A673 (cell line): ENCODE measurements around the gene ALKBH3. TPM values are rescaled to one million over a fixed set of nuclear protein-coding genes. Genes with fewer than 3 reads are reported as not detected.

Source experiments
- BruUV-seq: library from RNA; stranded (reverse); fragments of 400-500 nt; replicated peaks from 2 replicates; lab custom pipeline; 2021; lab: Mats Ljungman, UMichigan
- CTCF ChIA-PET: fragments of 300-600 bp; sonication (Branson Sonifier 250); formaldehyde crosslinking; loops from one replicate; lab custom pipeline; 2022; ENCODE audit warnings: antibody characterized with exemption; lab: Charles Lee
- POLR2A ChIA-PET: fragments of 300-600 bp; sonication (Branson Sonifier 250); formaldehyde crosslinking; loops from one replicate; lab custom pipeline; 2022; ENCODE audit warnings: antibody characterized with exemption; ENCODE audit not compliant: low non-redundant PET; lab: Charles Lee
- DNase-seq: peaks from one replicate; pipeline ENCODE4 v3.0.0-alpha.2; 2015; ENCODE audit warnings: low spot score
- H3K27ac ChIP-seq: fragments of 200-600 bp; sonication (generic); 2 replicates; pipeline ENCODE4 v1.5.1; 2016; ENCODE audit warnings: mixed run types, low read depth, mild to moderate bottlenecking, mixed read lengths, antibody characterized with exemption, low read length; ENCODE audit not compliant: poor library complexity, severe bottlenecking
- H3K27me3 ChIP-seq: fragments of 200-600 bp; sonication (generic); replicated peaks from 2 replicates; pipeline ENCODE4 v1.6.1; 2017; ENCODE audit warnings: mixed run types, low read depth, mild to moderate bottlenecking, mixed read lengths, antibody characterized with exemption, low read length; ENCODE audit not compliant: insufficient read depth, poor library complexity
- H3K36me3 ChIP-seq: fragments of 200-600 bp; sonication (generic); 2 replicates; pipeline ENCODE4 v1.6.1; 2016; ENCODE audit warnings: mixed run types, mild to moderate bottlenecking, mixed read lengths, antibody characterized with exemption, low read length; ENCODE audit not compliant: insufficient read depth, poor library complexity, severe bottlenecking
- H3K4me1 ChIP-seq: fragments of 200-600 bp; sonication (generic); 2 replicates; pipeline ENCODE4 v1.6.1; 2017; ENCODE audit warnings: mixed run types, mild to moderate bottlenecking, mixed read lengths, antibody characterized with exemption, low read length; ENCODE audit not compliant: insufficient read depth, poor library complexity, severe bottlenecking
- H3K4me3 ChIP-seq: fragments of 200-600 bp; sonication (generic); 2 replicates; pipeline ENCODE4 v1.5.1; 2016; ENCODE audit warnings: low read depth, mixed run types, mild to moderate bottlenecking, mixed read lengths, low read length; ENCODE audit not compliant: poor library complexity, severe bottlenecking
- H3K9me3 ChIP-seq: fragments of 200-600 bp; sonication (generic); 2 replicates; pipeline ENCODE4 v1.6.1; 2016; ENCODE audit warnings: mixed run types, low read depth, mild to moderate bottlenecking, mixed read lengths, antibody characterized with exemption, low read length; ENCODE audit not compliant: poor library complexity, severe bottlenecking
- CTCF ChIP-seq: fragments of 300-800, 200-600 bp; sonication (generic); conservative IDR thresholded peaks from 2 replicates; pipeline ENCODE4 v1.5.1; 2017; ENCODE audit warnings: low read depth, mild to moderate bottlenecking, antibody characterized with exemption, low read length, moderate library complexity, mixed read lengths
- EZH2 ChIP-seq: fragments of 200-600 bp; sonication (generic); IDR thresholded peaks from 2 replicates; pipeline ENCODE4 v1.6.1; 2017; ENCODE audit warnings: borderline replicate concordance, low read depth, mild to moderate bottlenecking, mixed read lengths, antibody characterized with exemption, low read length; ENCODE audit not compliant: poor library complexity, severe bottlenecking
- intact Hi-C: fragments of 100-400 bp; cut with micrococcal nuclease; formaldehyde crosslinking; loops from one replicate; pipeline ENCODE4 v1.10.0; 2022; ENCODE audit not compliant: unreplicated experiment
- total RNA-seq: library from RNA; stranded (reverse); gene quantifications from 2 replicates; pipeline ENCODE4 v1.2.3, GENCODE V29; 2021

ALKBH3 gene
- total RNA-seq, 1 experiment from 2014 or later, result 96.6 TPM

GRCh38 chr11:43936076-43936475 is 55.4 kb downstream of the ALKBH3 start:
- Histone ChIP-seq H3K9me3 (no peaks in the 10 kb centered on the region), H3K36me3 (no peaks in the 10 kb centered on the region), H3K4me1 (peaks cover 10% of the 10 kb centered on the region), H3K4me3 (no peak overlapping the region), H3K27me3 (peaks cover under 1% of the 10 kb centered on the region), H3K27ac (no peak overlapping the region)
- DNase-seq, result no peak
- ChIA-PET CTCF (no interaction called here), POLR2A (no interaction called here)
- TF ChIP-seq CTCF, result no peak
- no peak for TF ChIP-seq EZH2
- BruUV-seq, result no TSS peak
- intact Hi-C loops, result no loop called here

- intact Hi-C loops, result no loop called here
- no peaks in the 10 kb centered on the region for H3K9me3 ChIP-seq
- CTCF ChIA-PET, result no interaction called here
- H3K27me3 ChIP-seq, result peaks cover 10% of the 10 kb centered on the region
- H3K27ac ChIP-seq, result no peak overlapping the region
- no peak for DNase-seq
- BruUV-seq, result no TSS peak
- peak; percentile 31 for TF ChIP-seq CTCF
- TF ChIP-seq EZH2, result no peak
- H3K4me1 ChIP-seq, result peaks cover 17% of the 10 kb centered on the region
- no peak overlapping the region for H3K4me3 ChIP-seq
- no peaks in the 10 kb centered on the region for H3K36me3 ChIP-seq
- POLR2A ChIA-PET, result no interaction called here
Observed at GRCh38 chr11:43937434-43938411, 57.1 kb downstream of the ALKBH3 start.

GRCh38 chr11:43941257-43941994 is 60.8 kb downstream of the ALKBH3 start:
- Histone ChIP-seq H3K9me3 (no peaks in the 10 kb centered on the region), H3K4me3 (peak overlapping the region; percentile 60), H3K4me1 (peaks cover 21% of the 10 kb centered on the region), H3K27me3 (peaks cover 47% of the 10 kb centered on the region), H3K27ac (no peak overlapping the region), H3K36me3 (no peaks in the 10 kb centered on the region)
- ChIA-PET CTCF (interaction anchor here (0.7 to 1.0 kb wide), 2 partner anchors 52 to 674 kb away, joined by 3 read pairs; no protein-coding TSS in a partner anchor), POLR2A (interaction anchor here (0.8 kb wide), 1 partner anchor 15 kb away, joined by 4 read pairs; no protein-coding TSS in a partner anchor)
- no peak for TF ChIP-seq CTCF
- TF ChIP-seq EZH2, result peak; percentile 48
- BruUV-seq, result no TSS peak
- intact Hi-C loops, result loop anchor here (5.0 kb wide), 1 partner anchor 49 kb away; no protein-coding TSS in a partner anchor
- DNase-seq, result peak; percentile 66
